K562 (cell line): ENCODE measurements around the gene EGR1. TPM values are rescaled to one million over a fixed set of nuclear protein-coding genes. Genes with fewer than 3 reads are reported as not detected.

Experiments used
- GATAD2B ChIP-seq: fragments of 450-650 bp; IDR thresholded peaks from 2 replicates; pipeline ENCODE4 v1.6.1; 2017; ENCODE audit warnings: mild to moderate bottlenecking, borderline replicate concordance
- MAZ ChIP-seq, 2 experiments: fragments of 450-650 bp in 1 of 2; sonication (generic) in 1 of 2; formaldehyde crosslinking; IDR thresholded peaks in 1 of 2; conservative IDR thresholded peaks in 1 of 2; 2 replicates each; pipeline versions ENCODE4 v1.4.0 to v1.5.0; 2020; ENCODE audit warnings: mild to moderate bottlenecking in 1 of 2, missing genetic modification reagents in 1 of 2
- TRIM24 ChIP-seq, 2 experiments: fragments of 450-650 bp; IDR thresholded peaks; 2 replicates each; pipeline ENCODE4 v1.6.1; 2016
- ZNF639 ChIP-seq, 2 experiments: fragments of 200-800 bp in 1 of 2; sonication (Bioruptor generic) in 1 of 2; sonication (generic) in 1 of 2; formaldehyde crosslinking in 1 of 2; IDR thresholded peaks in 1 of 2; conservative IDR thresholded peaks in 1 of 2; 2 replicates each; pipeline versions ENCODE4 v1.5.0 to v1.6.1; 2016 to 2020; ENCODE audit warnings: missing compliant biosample characterization in 1 of 2, missing genetic modification characterization in 1 of 2, missing genetic modification reagents in 1 of 2
- polyA plus RNA-seq, 8 experiments: library from polyadenylated mRNA; depleted of rRNA in 4 of 8; stranded (reverse) in 5 of 8; unstranded in 3 of 8; fragments of >200 nt; fragmentation: Nextera tagmentation in 2 of 8; fragmentation: Illumina TruSeq in 1 of 8; extraction: Ambion mirVana in 2 of 8; extraction: Trizol in 1 of 8; gene quantifications; 2 replicates each; pipeline versions ENCODE4 v1.2.1 to v1.2.3, GENCODE V29; 2011 to 2014; ENCODE audit warnings: inconsistent platforms in 1 of 8, missing spikeins in 1 of 8
- total RNA-seq, 7 experiments: library from RNA; depleted of rRNA in 6 of 7; stranded (reverse); fragments of >200 nt in 6 of 7; fragmentation: Illumina TruSeq in 2 of 7; extraction: Trizol in 2 of 7; gene quantifications; 2 replicates each; pipeline versions ENCODE4 v1.2.1 to v1.2.3, GENCODE V29; 2011 to 2021; ENCODE audit warnings: low replicate concordance in 1 of 7
- TF ChIP-seq, protein P1 (sequence below): fragments of 450-650 bp; IDR thresholded peaks from 2 replicates; pipeline ENCODE4 v1.6.1; 2016; ENCODE audit warnings: mild to moderate bottlenecking, moderate library complexity

The EGR1 gene
- total and polyA plus RNA-seq, 9 of the 15 experiments (the other 6 are each of a cell fraction or from before 2014, with no cell fraction given) = 1.3 to 132 (median 21.5) TPM

- TF ChIP-seq, protein P1, sequence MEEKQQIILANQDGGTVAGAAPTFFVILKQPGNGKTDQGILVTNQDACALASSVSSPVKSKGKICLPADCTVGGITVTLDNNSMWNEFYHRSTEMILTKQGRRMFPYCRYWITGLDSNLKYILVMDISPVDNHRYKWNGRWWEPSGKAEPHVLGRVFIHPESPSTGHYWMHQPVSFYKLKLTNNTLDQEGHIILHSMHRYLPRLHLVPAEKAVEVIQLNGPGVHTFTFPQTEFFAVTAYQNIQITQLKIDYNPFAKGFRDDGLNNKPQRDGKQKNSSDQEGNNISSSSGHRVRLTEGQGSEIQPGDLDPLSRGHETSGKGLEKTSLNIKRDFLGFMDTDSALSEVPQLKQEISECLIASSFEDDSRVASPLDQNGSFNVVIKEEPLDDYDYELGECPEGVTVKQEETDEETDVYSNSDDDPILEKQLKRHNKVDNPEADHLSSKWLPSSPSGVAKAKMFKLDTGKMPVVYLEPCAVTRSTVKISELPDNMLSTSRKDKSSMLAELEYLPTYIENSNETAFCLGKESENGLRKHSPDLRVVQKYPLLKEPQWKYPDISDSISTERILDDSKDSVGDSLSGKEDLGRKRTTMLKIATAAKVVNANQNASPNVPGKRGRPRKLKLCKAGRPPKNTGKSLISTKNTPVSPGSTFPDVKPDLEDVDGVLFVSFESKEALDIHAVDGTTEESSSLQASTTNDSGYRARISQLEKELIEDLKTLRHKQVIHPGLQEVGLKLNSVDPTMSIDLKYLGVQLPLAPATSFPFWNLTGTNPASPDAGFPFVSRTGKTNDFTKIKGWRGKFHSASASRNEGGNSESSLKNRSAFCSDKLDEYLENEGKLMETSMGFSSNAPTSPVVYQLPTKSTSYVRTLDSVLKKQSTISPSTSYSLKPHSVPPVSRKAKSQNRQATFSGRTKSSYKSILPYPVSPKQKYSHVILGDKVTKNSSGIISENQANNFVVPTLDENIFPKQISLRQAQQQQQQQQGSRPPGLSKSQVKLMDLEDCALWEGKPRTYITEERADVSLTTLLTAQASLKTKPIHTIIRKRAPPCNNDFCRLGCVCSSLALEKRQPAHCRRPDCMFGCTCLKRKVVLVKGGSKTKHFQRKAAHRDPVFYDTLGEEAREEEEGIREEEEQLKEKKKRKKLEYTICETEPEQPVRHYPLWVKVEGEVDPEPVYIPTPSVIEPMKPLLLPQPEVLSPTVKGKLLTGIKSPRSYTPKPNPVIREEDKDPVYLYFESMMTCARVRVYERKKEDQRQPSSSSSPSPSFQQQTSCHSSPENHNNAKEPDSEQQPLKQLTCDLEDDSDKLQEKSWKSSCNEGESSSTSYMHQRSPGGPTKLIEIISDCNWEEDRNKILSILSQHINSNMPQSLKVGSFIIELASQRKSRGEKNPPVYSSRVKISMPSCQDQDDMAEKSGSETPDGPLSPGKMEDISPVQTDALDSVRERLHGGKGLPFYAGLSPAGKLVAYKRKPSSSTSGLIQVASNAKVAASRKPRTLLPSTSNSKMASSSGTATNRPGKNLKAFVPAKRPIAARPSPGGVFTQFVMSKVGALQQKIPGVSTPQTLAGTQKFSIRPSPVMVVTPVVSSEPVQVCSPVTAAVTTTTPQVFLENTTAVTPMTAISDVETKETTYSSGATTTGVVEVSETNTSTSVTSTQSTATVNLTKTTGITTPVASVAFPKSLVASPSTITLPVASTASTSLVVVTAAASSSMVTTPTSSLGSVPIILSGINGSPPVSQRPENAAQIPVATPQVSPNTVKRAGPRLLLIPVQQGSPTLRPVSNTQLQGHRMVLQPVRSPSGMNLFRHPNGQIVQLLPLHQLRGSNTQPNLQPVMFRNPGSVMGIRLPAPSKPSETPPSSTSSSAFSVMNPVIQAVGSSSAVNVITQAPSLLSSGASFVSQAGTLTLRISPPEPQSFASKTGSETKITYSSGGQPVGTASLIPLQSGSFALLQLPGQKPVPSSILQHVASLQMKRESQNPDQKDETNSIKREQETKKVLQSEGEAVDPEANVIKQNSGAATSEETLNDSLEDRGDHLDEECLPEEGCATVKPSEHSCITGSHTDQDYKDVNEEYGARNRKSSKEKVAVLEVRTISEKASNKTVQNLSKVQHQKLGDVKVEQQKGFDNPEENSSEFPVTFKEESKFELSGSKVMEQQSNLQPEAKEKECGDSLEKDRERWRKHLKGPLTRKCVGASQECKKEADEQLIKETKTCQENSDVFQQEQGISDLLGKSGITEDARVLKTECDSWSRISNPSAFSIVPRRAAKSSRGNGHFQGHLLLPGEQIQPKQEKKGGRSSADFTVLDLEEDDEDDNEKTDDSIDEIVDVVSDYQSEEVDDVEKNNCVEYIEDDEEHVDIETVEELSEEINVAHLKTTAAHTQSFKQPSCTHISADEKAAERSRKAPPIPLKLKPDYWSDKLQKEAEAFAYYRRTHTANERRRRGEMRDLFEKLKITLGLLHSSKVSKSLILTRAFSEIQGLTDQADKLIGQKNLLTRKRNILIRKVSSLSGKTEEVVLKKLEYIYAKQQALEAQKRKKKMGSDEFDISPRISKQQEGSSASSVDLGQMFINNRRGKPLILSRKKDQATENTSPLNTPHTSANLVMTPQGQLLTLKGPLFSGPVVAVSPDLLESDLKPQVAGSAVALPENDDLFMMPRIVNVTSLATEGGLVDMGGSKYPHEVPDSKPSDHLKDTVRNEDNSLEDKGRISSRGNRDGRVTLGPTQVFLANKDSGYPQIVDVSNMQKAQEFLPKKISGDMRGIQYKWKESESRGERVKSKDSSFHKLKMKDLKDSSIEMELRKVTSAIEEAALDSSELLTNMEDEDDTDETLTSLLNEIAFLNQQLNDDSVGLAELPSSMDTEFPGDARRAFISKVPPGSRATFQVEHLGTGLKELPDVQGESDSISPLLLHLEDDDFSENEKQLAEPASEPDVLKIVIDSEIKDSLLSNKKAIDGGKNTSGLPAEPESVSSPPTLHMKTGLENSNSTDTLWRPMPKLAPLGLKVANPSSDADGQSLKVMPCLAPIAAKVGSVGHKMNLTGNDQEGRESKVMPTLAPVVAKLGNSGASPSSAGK = peak; percentile 76
- TF ChIP-seq ZNF639 (CRISPR knock-in tag; conservative IDR thresholded peaks at IDR 0.05 in 1 of 2, IDR thresholded peaks at IDR 0.05 in 1 of 2) (peak in 1 of 2 experiments; percentile 62; a peak in 2 of 4 replicates), MAZ (CRISPR knock-in tag; conservative IDR thresholded peaks at IDR 0.05 in 1 of 2, IDR thresholded peaks at IDR 0.05 in 1 of 2) (peak; percentile 18 to 67), TRIM24 (IDR thresholded peaks at IDR 0.05) (no peak), GATAD2B (0 out of 2 replicates have a peak, but pooled peaks have one; percentile 65)
Measured at GRCh38 chr5:138491669-138492559, 26.6 kb downstream of the EGR1 start (continued).
